Fibroblast of lung (primary cell): ENCODE data around the gene AGR3. TPM values are rescaled to one million over a fixed set of nuclear protein-coding genes. Genes with fewer than 3 reads are reported as not detected.
A peak's percentile ranks its signal among the peaks of the same experiment; 100 is the strongest.

Experiments used
- DNase-seq, 2 donors: peaks; one replicate each; pipeline versions ENCODE4 v3.0.0 to v3.0.0-alpha.2; 2010; ENCODE audit warnings: low read depth in 2 of 2
- H2AFZ ChIP-seq: 2 replicates; pipeline ENCODE4 v1.5.1; 2012; ENCODE audit warnings: low read length, control low read depth, inconsistent platforms
- H3K27ac ChIP-seq: 2 replicates; pipeline ENCODE4 v1.5.1; 2011; ENCODE audit warnings: low read length, control low read depth; ENCODE audit not compliant: insufficient read depth
- H3K27me3 ChIP-seq: 2 replicates; pipeline ENCODE4 v1.5.1; 2011; ENCODE audit warnings: mild to moderate bottlenecking, low read length; ENCODE audit not compliant: control insufficient read depth, insufficient read depth
- H3K36me3 ChIP-seq: 2 replicates; pipeline ENCODE4 v1.5.1; 2011; ENCODE audit warnings: low read length; ENCODE audit not compliant: control insufficient read depth, insufficient read depth
- H3K4me1 ChIP-seq: 2 replicates; pipeline ENCODE4 v1.5.1; 2011; ENCODE audit warnings: low read length; ENCODE audit not compliant: control insufficient read depth, insufficient read depth; ENCODE audit errors: extremely low read depth
- H3K4me2 ChIP-seq: 2 replicates; pipeline ENCODE4 v1.5.1; 2011; ENCODE audit warnings: low read length, control low read depth; ENCODE audit not compliant: insufficient read depth; ENCODE audit errors: extremely low read depth
- H3K4me3 ChIP-seq, 4 experiments: fragments of 200-600 bp in 1 of 4; sonication (generic) in 1 of 4; replicated peaks in 1 of 4; 2 replicates each; pipeline ENCODE4 v1.5.1; 2011 to 2016; ENCODE audit warnings: low read length in 4 of 4, low read depth in 3 of 4, mild to moderate bottlenecking in 3 of 4, control low read depth in 2 of 4, inconsistent platforms in 1 of 4, mixed read lengths in 1 of 4; ENCODE audit not compliant: insufficient read depth in 1 of 4; ENCODE audit errors: control extremely low read depth in 1 of 4
- H3K79me2 ChIP-seq: 2 replicates; pipeline ENCODE4 v1.5.1; 2012; ENCODE audit warnings: mild to moderate bottlenecking, low read length, inconsistent platforms; ENCODE audit not compliant: control insufficient read depth, insufficient read depth
- H3K9ac ChIP-seq: 2 replicates; pipeline ENCODE4 v1.5.1; 2011; ENCODE audit warnings: mild to moderate bottlenecking, low read length, control low read depth; ENCODE audit not compliant: insufficient read depth
- H3K9me3 ChIP-seq: 2 replicates; pipeline ENCODE4 v1.5.1; 2012; ENCODE audit warnings: low read depth, low read length; ENCODE audit not compliant: control insufficient read depth, insufficient read depth
- H4K20me1 ChIP-seq: 2 replicates; pipeline ENCODE4 v1.5.1; 2011; ENCODE audit warnings: low read length; ENCODE audit not compliant: control insufficient read depth, insufficient read depth; ENCODE audit errors: extremely low read depth
- EZH2 ChIP-seq: IDR thresholded peaks from 2 replicates; pipeline ENCODE4 v1.5.1; 2012; ENCODE audit warnings: low read length, control low read depth, mild to moderate bottlenecking; ENCODE audit errors: missing control alignments
- polyA plus RNA-seq, 2 donors: library from polyadenylated mRNA; depleted of rRNA in 1 of 2; stranded (reverse) in 1 of 2; unstranded in 1 of 2; fragments of >200 nt; gene quantifications; 2 replicates each; pipeline ENCODE4 v1.2.1, GENCODE V29; 2011 to 2012; ENCODE audit warnings: missing spikeins in 1 of 2
- total RNA-seq: library from RNA; depleted of rRNA; stranded (reverse); fragments of >200 nt; gene quantifications from 2 replicates; pipeline ENCODE4 v1.2.1, GENCODE V29; 2014
- TF ChIP-seq, protein P1 (sequence below), 2 donors: IDR thresholded peaks in 1 of 2; conservative IDR thresholded peaks in 1 of 2; 1 replicate in 1 of 2; 2 replicates in 1 of 2; pipeline ENCODE4 v1.5.1; 2011 to 2012; ENCODE audit warnings: low read length in 2 of 2, control low read depth in 1 of 2, inconsistent platforms in 1 of 2, low read depth in 1 of 2, mild to moderate bottlenecking in 1 of 2

The AGR3 gene
- total and polyA plus RNA-seq, 2 donors (not counting 1 experiment from before 2014, with no cell fraction given), result not detected

GRCh38 chr7:16916105-16916639 is 34.4 kb upstream of the AGR3 start:
- H4K20me1 ChIP-seq, result no peaks in the 10 kb centered on the region
- H3K27ac ChIP-seq, result no peak overlapping the region
- H3K4me2 ChIP-seq, result no peak overlapping the region
- H3K4me3 ChIP-seq, result no peak overlapping the region
- H3K36me3 ChIP-seq, result no peaks in the 10 kb centered on the region
- peaks cover 2% of the 10 kb centered on the region for H3K4me1 ChIP-seq
- TF ChIP-seq EZH2, result no peak
- TF ChIP-seq, protein P1, sequence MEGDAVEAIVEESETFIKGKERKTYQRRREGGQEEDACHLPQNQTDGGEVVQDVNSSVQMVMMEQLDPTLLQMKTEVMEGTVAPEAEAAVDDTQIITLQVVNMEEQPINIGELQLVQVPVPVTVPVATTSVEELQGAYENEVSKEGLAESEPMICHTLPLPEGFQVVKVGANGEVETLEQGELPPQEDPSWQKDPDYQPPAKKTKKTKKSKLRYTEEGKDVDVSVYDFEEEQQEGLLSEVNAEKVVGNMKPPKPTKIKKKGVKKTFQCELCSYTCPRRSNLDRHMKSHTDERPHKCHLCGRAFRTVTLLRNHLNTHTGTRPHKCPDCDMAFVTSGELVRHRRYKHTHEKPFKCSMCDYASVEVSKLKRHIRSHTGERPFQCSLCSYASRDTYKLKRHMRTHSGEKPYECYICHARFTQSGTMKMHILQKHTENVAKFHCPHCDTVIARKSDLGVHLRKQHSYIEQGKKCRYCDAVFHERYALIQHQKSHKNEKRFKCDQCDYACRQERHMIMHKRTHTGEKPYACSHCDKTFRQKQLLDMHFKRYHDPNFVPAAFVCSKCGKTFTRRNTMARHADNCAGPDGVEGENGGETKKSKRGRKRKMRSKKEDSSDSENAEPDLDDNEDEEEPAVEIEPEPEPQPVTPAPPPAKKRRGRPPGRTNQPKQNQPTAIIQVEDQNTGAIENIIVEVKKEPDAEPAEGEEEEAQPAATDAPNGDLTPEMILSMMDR (conservative IDR thresholded peaks at IDR 0.05 in 1 of 2, IDR thresholded peaks at IDR 0.05 in 1 of 2; ENCODE audit: low read depth in 1 of 2, low read length in 2 of 2), result no peak
- no peaks in the 10 kb centered on the region for H3K79me2 ChIP-seq
- H2AFZ ChIP-seq, result no peak overlapping the region
- peak; percentile 59 to 93 for DNase-seq
- no peaks in the 10 kb centered on the region for H3K9me3 ChIP-seq
- H3K27me3 ChIP-seq, result no peaks in the 10 kb centered on the region
- no peak overlapping the region for H3K9ac ChIP-seq

DNA sequence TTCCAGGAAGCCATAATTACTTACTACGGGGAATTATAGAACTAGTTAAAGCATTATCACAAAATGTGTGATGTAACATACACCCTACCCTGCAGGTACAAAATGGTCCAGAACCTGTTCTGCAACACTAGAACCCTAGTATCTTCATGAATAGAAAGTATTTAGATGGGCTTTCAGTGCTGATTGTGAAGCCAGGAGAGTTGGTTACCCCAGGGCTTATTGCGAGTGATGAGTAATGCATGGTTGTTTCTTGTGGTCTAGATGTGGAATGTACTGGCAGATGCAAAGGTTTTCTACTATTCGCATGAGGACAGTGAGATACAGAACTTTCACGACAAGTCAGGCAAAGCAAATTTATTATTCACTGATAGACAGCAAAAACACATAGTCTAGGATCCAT is 33.6 kb upstream of the AGR3 start:
- Histone ChIP-seq H3K36me3 (no peaks in the 10 kb centered on the region), H3K4me2 (no peak overlapping the region), H3K27ac (peak overlapping the region; percentile 16), H3K4me3 (no peak overlapping the region), H3K9me3 (no peaks in the 10 kb centered on the region), H3K4me1 (peaks cover 2% of the 10 kb centered on the region), H2AFZ (no peak overlapping the region), H3K9ac (no peak overlapping the region), H3K27me3 (no peaks in the 10 kb centered on the region), H4K20me1 (no peaks in the 10 kb centered on the region), H3K79me2 (no peaks in the 10 kb centered on the region)
- TF ChIP-seq EZH2, result no peak
- TF ChIP-seq, protein P1 (conservative IDR thresholded peaks at IDR 0.05 in 1 of 2, IDR thresholded peaks at IDR 0.05 in 1 of 2; ENCODE audit: low read depth in 1 of 2, low read length in 2 of 2), result no peak
- DNase-seq, result peak; percentile 78 to 96

DNA sequence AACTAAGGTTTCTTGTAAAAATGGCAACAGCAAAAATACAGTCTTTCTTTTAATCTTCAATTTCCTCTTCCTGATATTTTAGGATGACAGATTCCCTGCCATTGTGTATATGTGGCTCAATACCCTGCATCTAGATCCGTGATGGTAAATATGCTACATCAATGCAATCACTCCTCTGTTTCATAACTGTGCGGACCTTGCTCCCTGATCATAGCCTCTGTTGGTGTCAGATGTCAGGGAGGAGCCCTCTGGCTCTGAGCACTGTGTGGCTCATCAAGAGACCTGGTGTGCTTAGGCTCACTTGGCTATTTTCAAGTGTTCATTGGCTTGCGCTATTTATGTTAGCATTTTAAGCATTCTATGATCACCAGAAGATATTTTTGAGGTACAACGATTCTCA is 33.0 kb upstream of the AGR3 start:
- H3K36me3 ChIP-seq, result no peaks in the 10 kb centered on the region
- peak in 1 of 2 donors; percentile 21 for DNase-seq
- no peak for TF ChIP-seq EZH2
- TF ChIP-seq, protein P1 (conservative IDR thresholded peaks at IDR 0.05 in 1 of 2, IDR thresholded peaks at IDR 0.05 in 1 of 2; ENCODE audit: low read depth in 1 of 2, low read length in 2 of 2), result no peak
- no peak overlapping the region for H3K27ac ChIP-seq
- no peak overlapping the region for H2AFZ ChIP-seq
- H3K79me2 ChIP-seq, result no peaks in the 10 kb centered on the region
- H3K4me3 ChIP-seq, result no peak overlapping the region
- H3K27me3 ChIP-seq, result no peaks in the 10 kb centered on the region
- H3K9me3 ChIP-seq, result no peaks in the 10 kb centered on the region
- no peaks in the 10 kb centered on the region for H4K20me1 ChIP-seq
- H3K9ac ChIP-seq, result no peak overlapping the region
- no peak overlapping the region for H3K4me2 ChIP-seq
- peaks cover 2% of the 10 kb centered on the region for H3K4me1 ChIP-seq
